Measurements from ENCODE around the gene IRX4.

- TF ChIP-seq CTCF (IDR thresholded peaks at IDR 0.05; ENCODE audit: insufficient read depth, low read depth, low read length) (no peak), EZH2 (IDR thresholded peaks at IDR 0.05; ENCODE audit: insufficient read depth, low read length) (no peak)
Observed at GRCh38 chr5:1892211-1892610, 9.5 kb upstream of the IRX4 start.
